Stimulated activated CD8-positive, alpha-beta memory T cell treated with anti-CD3 and anti-CD28 coated beads, Interleukin-12 subunit alpha, Interleukin-12 subunit beta, amount 100 ng/mL, for 4 hours (primary cell): ENCODE results near the gene TNFAIP8L3.

Experiments used
- DNase-seq: peaks from one replicate; pipeline ENCODE4 v3.0.0-alpha.2; 2020; ENCODE audit warnings: low read depth

Gene TNFAIP8L3

GRCh38 chr15:51114437-51115119, 19.9 kb upstream of the TNFAIP8L3 start:
- DNase-seq, result no peak

DNA sequence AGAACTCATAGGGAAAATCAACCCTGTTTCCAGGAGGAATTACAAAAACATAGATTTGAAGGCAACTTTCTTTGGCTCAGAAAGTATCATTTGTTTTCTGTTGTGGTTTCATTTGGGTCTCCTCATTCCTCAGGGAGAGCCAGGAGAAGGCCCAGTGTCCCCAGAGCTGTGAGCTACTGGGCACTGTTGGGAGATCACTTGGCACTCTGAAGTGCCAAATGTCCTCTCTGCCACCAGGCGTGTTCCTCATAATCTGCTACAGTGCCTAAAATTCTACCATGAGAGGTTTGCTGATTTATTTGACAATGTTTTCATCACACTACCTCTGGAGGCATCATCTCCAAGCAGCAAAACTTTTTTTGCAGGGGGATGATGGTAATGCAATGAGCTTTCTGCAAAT, 17.4 kb upstream of the TNFAIP8L3 start:
- DNase-seq, result no peak

DNA sequence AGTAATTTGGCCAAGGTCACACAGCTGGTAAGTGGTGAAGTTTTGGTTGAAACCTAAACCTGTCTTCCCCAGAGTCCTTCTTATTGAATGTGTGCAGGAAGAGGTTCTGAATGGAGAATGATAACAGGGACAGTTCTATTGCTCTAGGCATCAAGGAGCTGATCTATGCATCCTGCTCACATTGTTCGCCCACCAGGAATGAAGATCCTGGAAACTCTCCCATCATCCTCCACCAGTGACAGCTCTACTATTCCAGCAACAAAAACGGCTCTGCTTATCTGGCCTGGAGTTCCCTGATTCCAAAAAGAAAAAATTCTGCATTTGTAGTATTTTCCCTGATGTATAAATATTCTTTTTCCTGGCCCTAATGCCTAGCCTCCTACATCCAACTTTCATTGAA, 16.4 kb upstream of the TNFAIP8L3 start:
- no peak for DNase-seq

GRCh38 chr15:51110171-51110570, 15.5 kb upstream of the TNFAIP8L3 start:
- no peak for DNase-seq

DNA sequence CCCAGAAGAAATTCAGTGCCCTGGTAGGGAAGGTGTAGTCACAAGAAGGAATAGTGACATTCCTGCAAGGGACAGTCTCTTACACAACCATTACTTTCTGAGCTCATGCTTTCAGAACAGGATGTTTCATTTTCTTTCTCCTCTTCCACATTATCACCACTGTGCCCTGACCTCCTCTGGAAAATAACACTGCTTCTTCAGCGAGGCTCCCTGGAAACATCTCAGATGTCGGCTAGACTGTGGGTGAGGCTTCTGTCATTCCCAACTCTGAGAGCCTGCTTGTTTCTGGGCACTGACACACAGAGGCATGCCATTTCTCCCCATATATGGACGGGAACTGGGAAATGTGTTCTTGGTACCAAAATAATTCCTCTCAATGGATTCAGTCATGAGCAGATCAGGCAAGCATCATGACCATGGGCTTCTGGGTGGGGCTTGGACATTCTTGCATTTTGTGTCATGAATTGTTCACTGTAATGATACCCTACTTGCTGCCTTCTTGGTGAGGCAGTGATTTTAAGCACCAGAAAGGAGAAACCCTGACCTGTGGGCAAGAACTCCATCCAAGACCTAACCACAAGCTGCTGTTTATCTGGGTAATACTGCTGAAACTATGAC, 14.3 kb upstream of the TNFAIP8L3 start:
- no peak for DNase-seq

- no peak for DNase-seq
These were observed 12.9 kb upstream of the TNFAIP8L3 start for GRCh38 chr15:51107612-51108011.

- no peak for DNase-seq
These were observed 11.8 kb upstream of the TNFAIP8L3 start for GRCh38 chr15:51106481-51106880.

- DNase-seq, result no peak
These were observed 10.8 kb upstream of the TNFAIP8L3 start for GRCh38 chr15:51105430-51106016.

GRCh38 chr15:51104512-51104911, 9.8 kb upstream of the TNFAIP8L3 start:
- no peak for DNase-seq

- no peak for DNase-seq
These were observed 8.6 kb upstream of the TNFAIP8L3 start for GRCh38 chr15:51103330-51103729.

DNA sequence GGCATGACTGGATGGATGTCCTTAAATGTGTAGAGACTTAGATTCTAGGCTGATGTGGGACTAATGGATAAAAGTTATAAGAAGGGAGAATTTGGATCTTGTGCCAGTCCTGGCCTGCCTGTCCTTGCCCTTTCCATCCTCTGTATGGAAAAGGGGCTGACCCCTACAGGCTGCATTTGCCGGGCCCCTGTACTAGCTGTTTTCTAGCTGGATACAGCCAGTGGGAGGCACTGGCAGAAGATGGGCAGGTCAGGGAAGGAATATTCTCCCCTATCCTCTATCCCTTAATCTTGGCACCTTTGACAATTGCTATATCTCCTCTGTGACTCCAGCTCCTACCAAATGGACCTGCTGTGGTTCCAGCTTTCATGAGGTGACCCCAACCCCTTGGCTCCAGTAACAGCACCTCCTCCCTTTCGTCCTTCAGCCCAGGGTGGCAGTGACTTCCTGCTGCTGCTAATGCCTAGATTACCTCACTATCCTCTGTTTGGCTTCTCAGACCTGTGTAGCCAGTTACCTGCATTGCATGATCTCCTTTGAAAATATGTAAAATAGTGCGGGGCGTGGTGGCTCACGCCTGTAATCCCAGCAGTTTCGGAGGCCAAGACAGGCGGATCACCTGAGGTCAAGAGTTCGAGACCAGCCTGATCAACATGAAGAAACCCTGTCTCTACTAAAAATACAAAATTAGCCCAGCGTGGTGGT, 6.2 kb upstream of the TNFAIP8L3 start:
- no peak for DNase-seq

DNA sequence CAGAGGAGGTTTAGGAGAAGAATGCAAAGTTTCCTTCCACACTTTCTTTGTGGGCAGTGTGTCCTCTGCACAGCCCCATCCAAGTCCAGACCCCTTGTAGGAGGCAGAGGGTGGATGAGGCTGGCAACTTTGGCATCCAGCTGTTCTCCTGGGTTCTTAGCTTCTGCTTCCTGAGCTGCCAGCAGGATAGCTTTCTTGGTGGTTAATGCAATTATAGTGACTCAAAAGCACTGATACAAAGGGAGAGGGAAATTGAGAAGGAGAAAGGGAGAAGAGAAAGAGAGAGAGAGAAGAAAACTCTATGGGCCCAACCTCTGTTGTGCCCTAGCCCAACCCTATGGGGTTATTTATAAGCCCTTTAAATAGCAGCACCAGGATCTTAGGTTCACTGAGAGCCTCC, 4.5 kb upstream of the TNFAIP8L3 start:
- no peak for DNase-seq

DNA sequence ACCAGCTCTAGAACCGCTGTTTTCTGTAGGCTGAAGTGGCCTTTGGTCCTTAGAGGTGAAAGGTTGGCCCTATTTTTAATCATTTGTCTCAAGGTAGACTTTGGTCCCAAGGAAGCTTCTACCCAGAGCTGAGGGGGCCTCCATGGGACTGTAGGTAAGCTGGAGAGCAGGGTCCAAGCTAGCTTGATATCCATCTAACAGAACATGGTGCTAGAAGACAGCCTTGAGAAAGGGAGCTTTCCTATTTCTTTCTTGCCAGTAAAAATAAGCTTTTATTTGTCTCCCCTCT, 3.6 kb upstream of the TNFAIP8L3 start:
- DNase-seq, result no peak

DNA sequence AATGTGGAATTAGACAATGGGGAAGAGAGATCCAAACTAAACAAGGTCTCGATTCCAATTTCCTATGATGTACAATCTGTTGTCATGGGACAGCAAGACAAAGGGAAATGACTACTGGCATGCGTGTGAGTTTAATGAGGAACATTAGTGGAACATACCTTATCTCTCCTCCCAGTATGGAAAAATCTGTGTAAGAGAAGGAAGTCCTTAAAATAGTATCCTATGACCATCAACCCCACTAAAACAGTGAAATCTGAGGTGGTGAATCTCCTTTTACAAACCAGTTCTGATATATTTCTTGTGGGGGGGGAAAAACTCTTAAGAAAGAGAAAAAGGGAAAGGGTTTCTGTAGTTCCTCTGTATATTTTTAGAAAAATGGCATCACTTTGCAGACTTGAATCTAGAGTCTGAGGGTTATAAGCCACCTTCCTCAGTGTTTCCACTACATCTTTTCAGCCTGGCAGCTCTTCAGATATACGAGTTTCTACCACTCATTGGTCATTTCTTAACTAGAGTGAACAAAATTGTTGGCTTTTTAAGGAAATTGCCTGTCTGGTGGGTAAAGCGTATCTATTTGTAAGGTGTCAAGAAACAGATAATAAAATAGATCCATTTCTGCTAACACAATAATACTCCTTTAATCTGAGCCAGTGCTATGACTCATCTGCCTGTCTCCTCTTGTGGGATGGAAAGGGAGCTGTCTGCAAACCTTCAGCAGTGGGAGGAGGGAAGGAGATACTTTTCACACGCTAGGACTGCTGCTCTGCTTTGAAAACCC, 3.0 kb upstream of the TNFAIP8L3 start:
- no peak for DNase-seq

DNA sequence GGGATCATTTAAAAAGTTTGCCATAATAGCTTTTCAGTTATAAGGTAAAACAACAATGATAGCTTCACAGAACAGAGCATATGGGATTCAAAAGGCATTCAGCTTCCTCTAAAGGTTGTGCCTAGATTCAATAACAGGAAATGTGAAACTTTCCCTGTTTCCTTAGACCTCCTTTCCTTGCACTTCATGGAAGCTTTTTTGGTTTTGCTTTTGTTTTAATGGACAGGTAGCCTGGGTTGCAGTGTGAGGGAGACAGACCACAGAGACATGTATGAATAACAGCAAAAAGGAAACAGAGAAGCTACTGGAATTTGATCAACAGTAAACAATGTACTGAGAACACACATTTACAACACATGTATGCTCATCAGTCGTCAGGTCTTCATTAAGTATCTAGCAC, 2.3 kb upstream of the TNFAIP8L3 start:
- no peak for DNase-seq

- DNase-seq, result no peak
These were observed 1.1 kb upstream of the TNFAIP8L3 start for GRCh38 chr15:51095681-51096331.

DNA sequence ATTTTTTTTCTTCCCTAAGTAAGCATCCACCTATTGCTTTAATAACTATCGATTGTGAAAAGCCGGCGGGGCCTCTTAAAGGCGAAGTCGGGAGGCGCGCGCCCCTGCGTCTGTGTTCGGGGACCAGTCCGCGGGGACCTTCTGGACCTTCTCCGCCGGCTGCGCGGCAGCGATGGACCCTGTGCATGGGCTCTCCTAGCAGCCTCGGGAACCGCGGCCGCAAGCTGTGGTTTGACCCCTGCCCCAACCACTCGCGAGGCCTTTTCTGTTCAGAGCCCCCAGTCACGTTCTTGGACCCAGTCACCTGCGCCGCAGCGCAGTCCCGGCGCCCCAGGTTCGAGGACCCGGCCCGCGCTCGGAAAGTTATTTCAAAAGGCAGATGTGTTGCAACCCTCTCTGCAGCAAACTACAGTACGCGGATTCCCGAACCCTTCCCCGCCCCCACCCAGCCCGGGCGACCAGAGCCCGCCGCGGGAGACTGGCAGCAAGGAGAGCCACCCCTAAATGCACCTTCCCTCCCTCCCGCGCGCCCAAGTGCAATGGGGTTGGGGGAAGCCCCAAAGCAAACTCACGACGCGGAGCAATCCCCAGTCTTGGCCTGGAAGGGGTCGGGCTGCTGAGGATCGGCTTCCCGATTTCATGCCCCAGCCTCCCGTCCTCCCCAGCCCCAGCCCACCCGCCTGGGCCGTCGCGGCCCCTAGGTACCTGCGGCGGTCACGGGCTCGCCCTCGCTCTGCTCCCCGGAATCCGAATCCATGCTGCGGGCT, 684 bp downstream of the TNFAIP8L3 start:
- DNase-seq, result no peak

DNA sequence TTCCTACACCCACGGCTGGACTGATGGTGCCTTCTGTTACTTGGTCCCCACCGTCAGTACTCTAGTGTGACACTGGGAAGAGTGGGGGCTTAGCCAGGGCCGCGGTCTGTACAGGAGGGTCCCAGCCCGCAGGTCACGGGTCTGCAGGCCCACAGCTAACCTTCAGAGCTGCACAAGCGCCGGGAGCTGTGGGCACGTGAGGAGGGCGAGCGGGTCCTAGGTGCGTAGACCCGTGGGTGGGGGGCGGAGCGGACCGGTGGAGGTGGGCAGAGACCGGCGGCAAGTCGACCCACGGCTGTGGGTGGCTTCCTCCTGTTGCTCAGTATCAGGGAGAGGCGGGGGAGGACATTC, 1.2 kb downstream of the TNFAIP8L3 start:
- no peak for DNase-seq

DNA sequence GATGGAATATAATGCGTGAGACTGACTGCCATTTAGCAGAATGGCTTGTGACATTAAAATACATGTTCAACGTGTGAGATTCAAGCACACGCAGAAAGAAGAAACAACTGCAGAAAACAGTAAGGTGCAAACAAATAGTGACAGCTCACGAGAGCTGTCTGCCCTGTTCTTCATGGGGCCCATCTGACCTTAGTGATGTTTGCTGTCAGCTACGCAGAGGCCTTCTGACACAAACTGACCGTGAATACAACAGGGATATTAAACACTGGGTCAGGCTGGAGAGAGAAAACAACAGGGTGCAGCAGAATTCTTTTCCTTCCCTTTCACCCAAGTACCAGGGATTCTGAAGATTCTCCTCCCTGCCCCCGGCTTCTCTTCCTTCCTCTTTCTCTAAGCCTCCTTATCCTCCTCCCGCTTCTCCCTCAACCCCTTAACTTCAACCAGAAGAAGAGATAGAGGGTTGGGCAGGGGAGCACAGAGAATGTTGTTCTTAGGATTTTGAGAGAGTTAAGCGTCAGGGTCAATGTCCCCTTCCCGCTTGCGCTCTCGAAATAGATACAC, 2.1 kb downstream of the TNFAIP8L3 start:
- DNase-seq, result no peak

DNA sequence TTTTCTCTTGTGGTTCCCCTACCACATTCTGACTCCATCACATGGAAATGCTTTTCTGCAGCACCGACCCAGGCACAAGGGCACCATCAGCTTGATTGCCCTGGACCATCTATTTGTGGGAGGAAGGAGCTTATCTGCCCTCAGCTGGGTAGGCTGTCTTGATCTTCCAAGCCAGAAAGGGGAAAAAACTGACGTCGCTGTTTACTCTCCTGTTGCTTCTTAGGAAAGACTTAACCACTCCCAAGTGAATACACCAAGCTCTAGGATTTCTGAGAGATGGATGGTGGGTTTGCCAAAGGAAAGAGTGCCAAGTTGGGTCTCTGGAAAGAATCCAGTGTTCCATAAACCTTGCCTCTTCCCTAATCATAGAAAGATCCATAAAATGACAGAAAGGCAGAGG, 4.0 kb downstream of the TNFAIP8L3 start:
- DNase-seq, result no peak
